ENCODE data around the gene DGKH. TPM values are rescaled to one million over a fixed set of nuclear protein-coding genes. Genes with fewer than 3 reads are reported as not detected.

The DGKH gene
- total and polyA plus RNA-seq, 8 donors, result 9.8 to 17.1 (median 12.0) TPM

DNA sequence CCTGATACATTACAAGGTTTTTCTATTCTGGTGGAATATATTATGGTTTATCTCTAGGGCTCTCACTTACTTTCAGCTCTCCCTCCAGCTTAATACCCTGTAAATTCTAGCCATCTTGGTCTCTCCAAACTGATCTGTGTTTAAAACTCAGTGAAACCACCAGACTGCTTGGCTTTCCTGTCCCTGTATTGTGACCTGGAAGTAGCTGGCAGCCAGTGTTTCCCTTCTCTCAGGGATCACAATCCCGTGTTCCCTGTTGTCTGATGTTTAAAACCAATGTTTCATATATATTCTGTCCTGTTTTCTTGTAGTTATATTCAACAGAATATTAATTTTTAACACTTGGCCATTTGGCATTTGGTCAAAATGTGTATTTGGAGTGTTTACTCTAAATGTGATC is 231.5 kb downstream of the DGKH start:
- H3K4me3 ChIP-seq, result no peak overlapping the region
- no peaks in the 10 kb centered on the region for H3K9me3 ChIP-seq
- peaks cover 10 to 28% of the 10 kb centered on the region in 2 donors for H3K4me1 ChIP-seq
- no peaks in the 10 kb centered on the region for H3K27me3 ChIP-seq
- ATAC-seq, result no peak
- H3K36me3 ChIP-seq, result no peaks in the 10 kb centered on the region
- no peak for DNase-seq
- TF ChIP-seq, protein P1, sequence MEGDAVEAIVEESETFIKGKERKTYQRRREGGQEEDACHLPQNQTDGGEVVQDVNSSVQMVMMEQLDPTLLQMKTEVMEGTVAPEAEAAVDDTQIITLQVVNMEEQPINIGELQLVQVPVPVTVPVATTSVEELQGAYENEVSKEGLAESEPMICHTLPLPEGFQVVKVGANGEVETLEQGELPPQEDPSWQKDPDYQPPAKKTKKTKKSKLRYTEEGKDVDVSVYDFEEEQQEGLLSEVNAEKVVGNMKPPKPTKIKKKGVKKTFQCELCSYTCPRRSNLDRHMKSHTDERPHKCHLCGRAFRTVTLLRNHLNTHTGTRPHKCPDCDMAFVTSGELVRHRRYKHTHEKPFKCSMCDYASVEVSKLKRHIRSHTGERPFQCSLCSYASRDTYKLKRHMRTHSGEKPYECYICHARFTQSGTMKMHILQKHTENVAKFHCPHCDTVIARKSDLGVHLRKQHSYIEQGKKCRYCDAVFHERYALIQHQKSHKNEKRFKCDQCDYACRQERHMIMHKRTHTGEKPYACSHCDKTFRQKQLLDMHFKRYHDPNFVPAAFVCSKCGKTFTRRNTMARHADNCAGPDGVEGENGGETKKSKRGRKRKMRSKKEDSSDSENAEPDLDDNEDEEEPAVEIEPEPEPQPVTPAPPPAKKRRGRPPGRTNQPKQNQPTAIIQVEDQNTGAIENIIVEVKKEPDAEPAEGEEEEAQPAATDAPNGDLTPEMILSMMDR (IDR thresholded peaks at IDR 0.05), result no peak
- peak overlapping the region in 1 of 2 donors; percentile 10 for H3K27ac ChIP-seq
- intact Hi-C loops (cut with DNase I), result no loop called here

DNA sequence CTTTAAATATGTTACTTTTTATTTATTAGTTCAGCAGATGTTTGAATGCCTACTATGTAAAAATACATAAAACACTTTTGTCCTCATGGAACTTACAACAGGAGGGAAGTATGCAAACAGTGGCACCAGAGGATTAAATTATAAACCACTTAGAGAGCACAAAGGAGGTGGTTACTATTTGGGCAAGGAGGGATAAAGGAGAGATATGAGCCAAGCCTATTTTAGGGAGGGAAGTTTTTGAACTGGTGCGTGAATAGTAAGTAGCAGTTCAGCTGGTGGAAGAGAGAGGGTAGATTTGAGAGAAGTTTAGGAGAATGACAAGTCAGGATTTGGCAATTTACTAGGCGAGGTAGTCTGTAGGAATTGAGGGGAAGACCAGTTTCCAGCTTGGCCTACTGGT is 232.1 kb downstream of the DGKH start:
- H3K4me1 ChIP-seq, result peaks cover 6 to 25% of the 10 kb centered on the region in 2 donors
- DNase-seq, result no peak
- ATAC-seq, result peak; percentile 36
- no peak overlapping the region for H3K4me3 ChIP-seq
- no peaks in the 10 kb centered on the region for H3K9me3 ChIP-seq
- intact Hi-C loops (cut with DNase I), result no loop called here
- no peaks in the 10 kb centered on the region for H3K27me3 ChIP-seq
- H3K36me3 ChIP-seq, result no peaks in the 10 kb centered on the region
- H3K27ac ChIP-seq, result peak overlapping the region in 1 of 2 donors; percentile 10
- TF ChIP-seq, protein P1 (IDR thresholded peaks at IDR 0.05), result no peak

DNA sequence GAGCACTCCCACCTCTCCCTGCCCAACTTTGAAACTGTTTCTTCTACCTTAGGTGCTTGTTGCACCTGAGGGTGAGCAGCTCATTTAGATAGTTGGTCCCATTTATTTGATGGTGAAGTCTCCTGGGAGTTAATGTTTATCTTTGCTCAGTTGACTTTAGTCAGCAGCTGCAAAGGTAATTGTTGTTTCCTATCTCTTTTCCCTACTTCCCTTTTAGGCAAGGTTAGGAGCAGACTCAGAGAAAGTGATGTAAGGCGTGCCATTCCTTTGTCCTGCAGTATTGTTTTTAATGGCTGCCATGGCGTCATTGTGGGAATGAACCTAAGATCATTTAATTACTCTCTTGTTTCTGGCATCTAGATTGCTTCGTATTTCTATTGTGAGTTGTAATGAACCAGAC is 235.1 kb downstream of the DGKH start:
- TF ChIP-seq, protein P1 (IDR thresholded peaks at IDR 0.05), result no peak
- intact Hi-C loops (cut with DNase I), result no loop called here
- no peak for ATAC-seq

DNA sequence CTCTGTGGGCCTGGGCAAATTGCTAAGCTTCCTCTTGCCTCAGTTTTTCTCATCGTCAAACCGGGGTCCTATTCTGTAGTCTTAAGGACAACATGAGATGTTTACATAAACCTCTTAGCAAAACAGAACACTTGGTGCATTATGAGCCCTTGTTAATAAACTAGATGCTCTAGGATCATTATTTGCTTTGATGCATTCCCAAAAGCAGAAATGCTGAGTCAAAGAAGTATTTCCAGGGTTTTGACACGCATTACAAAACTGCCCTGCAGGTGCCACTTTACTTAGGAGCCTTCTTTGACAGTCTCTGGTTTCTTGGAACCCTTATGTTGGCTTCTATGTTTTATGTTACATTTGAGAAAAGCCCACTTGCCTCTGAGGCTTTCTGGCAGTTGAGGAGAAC is 235.6 kb downstream of the DGKH start:
- Histone ChIP-seq H3K9me3 (no peaks in the 10 kb centered on the region), H3K27me3 (no peaks in the 10 kb centered on the region), H3K4me3 (no peak overlapping the region), H3K4me1 (peaks cover 0 to 16% of the 10 kb centered on the region in 2 donors), H3K27ac (no peak overlapping the region), H3K36me3 (peaks cover 0 to 28% of the 10 kb centered on the region in 2 donors)
- TF ChIP-seq, protein P1 (IDR thresholded peaks at IDR 0.05), result no peak
- intact Hi-C loops (cut with DNase I), result no loop called here
- ATAC-seq (no peak), DNase-seq (no peak)

More for the DNA sequence above, 235.1 kb downstream of the DGKH start:
- Histone ChIP-seq H3K27me3 (no peaks in the 10 kb centered on the region), H3K36me3 (peaks cover 0 to 23% of the 10 kb centered on the region in 2 donors), H3K4me1 (peaks cover 0 to 17% of the 10 kb centered on the region in 2 donors), H3K9me3 (no peaks in the 10 kb centered on the region), H3K27ac (no peak overlapping the region), H3K4me3 (no peak overlapping the region)
- no peak for DNase-seq

Other genes starting within 250 kb of the DGKH start
- gene VWA8, start 87.5 kb upstream of the DGKH start, total RNA-seq, result 10 to 100 TPM; 18.5 to 24.4 TPM
- gene VWA8, start 87.5 kb upstream of the DGKH start, polyA plus RNA-seq (ENCODE audit: insufficient read length in 6 of 6), result 10 to 100 TPM; 11.9 to 15.9 (median 13.5) TPM
- 10 to 100 TPM; 30.3 to 34.5 TPM for gene AKAP11, start 223.5 kb downstream of the DGKH start, total RNA-seq
- gene AKAP11, start 223.5 kb downstream of the DGKH start, polyA plus RNA-seq (ENCODE audit: insufficient read length in 6 of 6), result 10 to 100 TPM; 39.7 to 47.1 (median 43.4) TPM

Data from left lung (tissue), 10 donors.